SK-N-MC (cell line): Measurements from ENCODE around the gene CCL25.

Experiments
- EZH2 ChIP-seq: fragments of 200-600 bp; sonication (generic); IDR thresholded peaks from one replicate; pipeline ENCODE4 v1.6.1; 2017; ENCODE audit warnings: antibody characterized with exemption
- POLR2AphosphoS5 ChIP-seq: IDR thresholded peaks from 2 replicates; pipeline ENCODE4 v1.6.1; 2012; ENCODE audit warnings: mild to moderate bottlenecking, low read depth, low read length, borderline replicate concordance

- TF ChIP-seq EZH2 (no peak), POLR2AphosphoS5 (no peak)
Measured at GRCh38 chr19:8085598-8086408, 33.2 kb downstream of the CCL25 start.
